Fibroblast of lung (primary cell): ENCODE data around the gene GRID2IP.

Source experiments
- EZH2 ChIP-seq: IDR thresholded peaks from 2 replicates; pipeline ENCODE4 v1.5.1; 2012; ENCODE audit warnings: low read length, control low read depth, mild to moderate bottlenecking; ENCODE audit errors: missing control alignments
- TF ChIP-seq, protein P1 (sequence below), 2 donors: IDR thresholded peaks in 1 of 2; conservative IDR thresholded peaks in 1 of 2; 1 replicate in 1 of 2; 2 replicates in 1 of 2; pipeline ENCODE4 v1.5.1; 2011 to 2012; ENCODE audit warnings: low read length in 2 of 2, control low read depth in 1 of 2, inconsistent platforms in 1 of 2, low read depth in 1 of 2, mild to moderate bottlenecking in 1 of 2

GRCh38 chr7:6554848-6555247 is 3.6 kb upstream of the GRID2IP start:
- TF ChIP-seq, protein P1, sequence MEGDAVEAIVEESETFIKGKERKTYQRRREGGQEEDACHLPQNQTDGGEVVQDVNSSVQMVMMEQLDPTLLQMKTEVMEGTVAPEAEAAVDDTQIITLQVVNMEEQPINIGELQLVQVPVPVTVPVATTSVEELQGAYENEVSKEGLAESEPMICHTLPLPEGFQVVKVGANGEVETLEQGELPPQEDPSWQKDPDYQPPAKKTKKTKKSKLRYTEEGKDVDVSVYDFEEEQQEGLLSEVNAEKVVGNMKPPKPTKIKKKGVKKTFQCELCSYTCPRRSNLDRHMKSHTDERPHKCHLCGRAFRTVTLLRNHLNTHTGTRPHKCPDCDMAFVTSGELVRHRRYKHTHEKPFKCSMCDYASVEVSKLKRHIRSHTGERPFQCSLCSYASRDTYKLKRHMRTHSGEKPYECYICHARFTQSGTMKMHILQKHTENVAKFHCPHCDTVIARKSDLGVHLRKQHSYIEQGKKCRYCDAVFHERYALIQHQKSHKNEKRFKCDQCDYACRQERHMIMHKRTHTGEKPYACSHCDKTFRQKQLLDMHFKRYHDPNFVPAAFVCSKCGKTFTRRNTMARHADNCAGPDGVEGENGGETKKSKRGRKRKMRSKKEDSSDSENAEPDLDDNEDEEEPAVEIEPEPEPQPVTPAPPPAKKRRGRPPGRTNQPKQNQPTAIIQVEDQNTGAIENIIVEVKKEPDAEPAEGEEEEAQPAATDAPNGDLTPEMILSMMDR (conservative IDR thresholded peaks at IDR 0.05 in 1 of 2, IDR thresholded peaks at IDR 0.05 in 1 of 2; ENCODE audit: low read depth in 1 of 2, low read length in 2 of 2) = no peak
- TF ChIP-seq EZH2 = no peak
